Measurements from ENCODE around the gene SNX13.

Gene SNX13

GRCh38 chr7:17943006-17943405, 2.7 kb upstream of the SNX13 start:
- DNase-seq = no peak

- no peak for DNase-seq
Observed at GRCh38 chr7:17942231-17942630, 1.9 kb upstream of the SNX13 start.

- no peak for DNase-seq
Observed at GRCh38 chr7:17940951-17941431, 697 bp upstream of the SNX13 start.

GRCh38 chr7:17939606-17940301, 540 bp downstream of the SNX13 start:
- peak; percentile 66 for DNase-seq

GRCh38 chr7:17939211-17939605, 1.1 kb downstream of the SNX13 start:
- DNase-seq = no peak

- no peak for DNase-seq
Observed at GRCh38 chr7:17937506-17938120, 2.7 kb downstream of the SNX13 start.

- no peak for DNase-seq
Observed at GRCh38 chr7:17936321-17936720, 4.0 kb downstream of the SNX13 start.

GRCh38 chr7:17934612-17935240, 5.6 kb downstream of the SNX13 start:
- no peak for DNase-seq

- DNase-seq = no peak
Observed at GRCh38 chr7:17934094-17934493, 6.2 kb downstream of the SNX13 start.

- no peak for DNase-seq
Observed at GRCh38 chr7:17932770-17933169, 7.5 kb downstream of the SNX13 start.

GRCh38 chr7:17931069-17931468, 9.2 kb downstream of the SNX13 start:
- DNase-seq = no peak

GRCh38 chr7:17930546-17930945, 9.7 kb downstream of the SNX13 start:
- DNase-seq = no peak

GRCh38 chr7:17929647-17930395, 10.5 kb downstream of the SNX13 start:
- no peak for DNase-seq

- DNase-seq = no peak
Observed at GRCh38 chr7:17928055-17928454, 12.2 kb downstream of the SNX13 start.

GRCh38 chr7:17921857-17922416, 18.4 kb downstream of the SNX13 start:
- no peak for DNase-seq

- no peak for DNase-seq
Observed at GRCh38 chr7:17917842-17918241, 22.5 kb downstream of the SNX13 start.

GRCh38 chr7:17916786-17917185, 23.5 kb downstream of the SNX13 start:
- DNase-seq = no peak

- DNase-seq = no peak
Observed at GRCh38 chr7:17915796-17916195, 24.5 kb downstream of the SNX13 start.

- no peak for DNase-seq
Observed at GRCh38 chr7:17915168-17915567, 25.1 kb downstream of the SNX13 start.

GRCh38 chr7:17913250-17913649, 27.0 kb downstream of the SNX13 start:
- no peak for DNase-seq

GRCh38 chr7:17912536-17913235, 27.6 kb downstream of the SNX13 start:
- no peak for DNase-seq

GRCh38 chr7:17912050-17912449, 28.2 kb downstream of the SNX13 start:
- no peak for DNase-seq

- DNase-seq = no peak
Observed at GRCh38 chr7:17910377-17910776, 29.9 kb downstream of the SNX13 start.
